GM21576 (cell line): Measurements from ENCODE around the gene ITGB3.
A peak's percentile ranks its signal among the peaks of the same experiment; 100 is the strongest.
"Not testable (repeated sequence)": the region's sequence is repeated elsewhere in the genome, so short reads cannot be mapped to it uniquely, and the experiment has no call there.

Experiments
- ATAC-seq: cut with Tn5 transposase; IDR thresholded peaks from one replicate; pipeline ENCODE4 v1.9.1; 2021; ENCODE audit warnings: mild to moderate bottlenecking, moderate library complexity; ENCODE audit not compliant: unreplicated experiment

Gene ITGB3

DNA sequence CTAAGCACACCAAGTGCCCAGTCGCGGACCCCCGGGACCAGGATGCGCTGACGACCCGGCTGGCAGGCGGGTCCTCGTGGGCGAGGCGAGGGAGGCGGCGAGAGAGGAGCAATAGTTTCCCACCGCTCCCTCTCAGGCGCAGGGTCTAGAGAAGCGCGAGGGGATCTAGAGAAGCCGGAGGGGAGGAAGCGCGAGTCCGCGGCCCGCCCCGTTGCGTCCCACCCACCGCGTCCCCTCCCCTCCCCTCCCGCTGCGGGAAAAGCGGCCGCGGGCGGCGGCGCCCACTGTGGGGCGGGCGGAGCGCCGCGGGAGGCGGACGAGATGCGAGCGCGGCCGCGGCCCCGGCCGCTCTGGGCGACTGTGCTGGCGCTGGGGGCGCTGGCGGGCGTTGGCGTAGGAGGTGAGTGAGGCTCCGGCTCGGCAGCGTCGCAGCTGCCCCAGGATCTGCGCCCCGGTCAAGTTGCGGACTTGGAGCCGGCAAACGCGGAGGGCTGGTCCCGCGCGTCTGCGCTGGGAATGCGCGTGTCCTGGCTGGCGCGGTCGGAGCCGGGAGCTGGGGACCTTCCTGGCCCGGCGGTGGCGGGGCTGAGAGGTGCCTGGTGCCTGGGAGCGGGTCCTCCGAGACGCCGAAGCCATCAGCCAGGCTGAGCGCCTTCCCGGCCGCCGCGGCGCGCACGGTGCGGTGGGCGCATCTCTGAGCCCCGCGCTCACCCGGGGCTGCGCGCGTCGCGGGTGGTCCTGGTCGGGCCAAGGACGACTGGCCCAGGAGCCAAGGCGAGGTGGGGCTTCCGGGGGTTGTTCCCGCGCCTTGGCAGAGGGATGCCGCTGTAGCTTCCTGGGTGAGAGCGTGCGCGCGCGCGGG, at the start of gene ITGB3:
ITGB3 (plus strand) TSS at position 287 of the 862 bp plus-strand sequence; CDS start at position 322, 35 bp downstream.
- peak; percentile 80 for ATAC-seq

DNA sequence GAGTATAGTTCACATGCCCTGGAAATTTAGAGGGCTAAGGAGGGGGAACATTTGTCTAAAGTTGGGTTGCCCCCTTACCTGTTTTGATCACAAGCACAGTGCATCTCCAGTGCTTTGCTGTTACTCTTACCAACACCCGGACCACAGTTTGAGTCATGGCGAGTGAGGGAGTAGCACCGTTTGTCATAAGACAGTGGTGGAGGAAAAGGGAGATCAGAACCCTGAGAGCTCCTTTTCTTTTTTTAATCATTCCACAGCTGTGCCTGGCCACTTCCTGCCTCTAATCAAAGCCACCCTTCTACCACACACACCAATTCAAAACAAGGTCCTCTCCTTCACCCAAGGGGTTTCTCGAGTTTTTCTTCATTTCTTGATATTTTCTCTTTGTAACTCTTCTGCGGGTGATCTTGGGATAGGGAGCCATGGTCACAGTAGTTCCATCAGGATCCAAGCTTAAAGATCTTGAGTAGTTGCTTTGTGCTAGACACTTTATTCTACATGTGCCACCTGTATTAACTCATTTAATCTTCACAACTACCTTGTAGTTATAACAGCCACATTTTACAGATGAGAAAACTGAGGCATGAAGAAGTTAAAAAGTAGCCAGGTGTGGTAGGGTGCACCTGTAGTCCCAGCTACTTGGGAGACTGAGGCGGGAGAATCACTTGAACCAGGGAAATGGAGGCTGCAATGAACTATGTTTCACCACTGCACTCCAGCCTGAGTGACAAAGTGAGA, 49.5 kb upstream of the ITGB3 start:
- no peak for ATAC-seq

DNA sequence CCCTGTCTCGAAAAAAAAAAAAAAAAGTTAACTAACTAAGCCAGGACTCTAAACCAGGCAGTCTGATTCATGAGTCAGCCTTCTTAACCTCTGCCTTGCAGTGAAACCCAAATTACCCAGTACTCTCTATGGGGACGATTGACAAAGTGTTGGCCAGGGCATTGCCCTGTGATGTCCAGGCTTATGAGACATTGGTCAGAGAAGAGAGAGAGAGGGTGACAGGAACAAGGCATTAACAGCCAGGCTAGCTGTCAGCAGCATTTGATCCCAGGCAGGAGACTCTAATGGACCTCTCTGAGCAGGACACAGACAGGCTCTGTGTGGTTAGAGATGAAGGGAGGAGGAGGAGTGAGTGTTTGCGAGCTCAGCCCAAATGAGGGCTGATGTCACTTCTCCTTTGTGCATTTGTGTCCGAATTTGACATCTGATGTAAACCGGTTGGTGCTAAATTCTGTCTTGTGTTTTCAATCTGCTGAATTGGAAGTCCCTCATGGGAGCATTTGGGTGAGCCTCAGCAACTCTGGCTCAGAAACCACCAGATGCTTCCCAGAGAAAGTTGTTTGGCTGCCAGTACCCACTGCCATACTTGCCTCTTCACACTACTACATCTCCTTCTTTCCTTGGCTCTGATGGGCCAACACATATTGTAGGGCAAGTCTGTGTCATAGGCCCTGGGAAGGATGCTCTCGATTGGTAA, 48.8 kb upstream of the ITGB3 start:
- ATAC-seq = peak; percentile 50

- peak; percentile 47 for ATAC-seq
Observed at GRCh38 chr17:47205419-47205963, 48.1 kb upstream of the ITGB3 start.

DNA sequence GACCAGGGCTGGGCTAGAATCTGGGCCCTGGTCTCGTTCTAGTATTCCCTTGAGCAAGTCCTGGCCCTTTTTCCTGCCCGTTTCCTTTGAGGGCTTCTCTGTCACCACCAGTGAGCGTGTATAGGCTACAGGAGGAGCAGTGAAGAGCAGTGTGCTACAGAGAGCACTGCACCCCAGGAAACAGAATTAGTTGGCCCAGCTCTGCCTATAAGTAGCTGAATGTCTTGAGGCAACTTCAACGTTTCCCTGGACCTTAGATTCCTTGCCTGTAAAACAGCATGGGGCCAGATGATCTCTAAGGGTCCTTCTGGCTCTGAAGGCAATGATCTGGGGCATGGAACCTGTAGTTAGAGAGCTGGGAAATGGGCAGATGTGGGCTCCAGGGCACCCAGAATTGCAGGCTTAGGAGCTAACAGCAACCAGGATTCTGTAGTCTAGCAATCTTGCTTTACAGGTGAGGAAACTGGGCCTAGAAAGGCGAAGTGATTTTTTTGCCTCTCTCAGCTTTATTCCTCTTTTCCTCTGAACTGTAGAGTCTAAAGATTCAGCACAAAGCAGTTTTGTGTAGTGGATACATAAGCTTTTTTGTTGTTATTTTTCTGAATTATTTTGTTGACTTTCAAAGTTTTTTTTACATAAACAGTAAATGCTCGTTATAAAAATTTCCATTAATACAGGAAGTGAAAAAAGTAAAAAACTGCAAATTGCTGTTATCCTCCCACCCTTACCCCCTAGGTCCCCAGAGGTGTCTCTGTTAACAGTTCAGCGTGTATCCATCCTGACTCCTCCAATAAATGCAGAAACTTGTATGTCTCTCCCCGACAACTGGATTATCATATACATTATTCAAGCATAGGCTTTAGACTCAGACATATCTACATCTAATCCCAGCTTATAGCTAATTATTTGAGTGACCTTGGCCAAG, 46.2 kb upstream of the ITGB3 start:
- no peak for ATAC-seq

DNA sequence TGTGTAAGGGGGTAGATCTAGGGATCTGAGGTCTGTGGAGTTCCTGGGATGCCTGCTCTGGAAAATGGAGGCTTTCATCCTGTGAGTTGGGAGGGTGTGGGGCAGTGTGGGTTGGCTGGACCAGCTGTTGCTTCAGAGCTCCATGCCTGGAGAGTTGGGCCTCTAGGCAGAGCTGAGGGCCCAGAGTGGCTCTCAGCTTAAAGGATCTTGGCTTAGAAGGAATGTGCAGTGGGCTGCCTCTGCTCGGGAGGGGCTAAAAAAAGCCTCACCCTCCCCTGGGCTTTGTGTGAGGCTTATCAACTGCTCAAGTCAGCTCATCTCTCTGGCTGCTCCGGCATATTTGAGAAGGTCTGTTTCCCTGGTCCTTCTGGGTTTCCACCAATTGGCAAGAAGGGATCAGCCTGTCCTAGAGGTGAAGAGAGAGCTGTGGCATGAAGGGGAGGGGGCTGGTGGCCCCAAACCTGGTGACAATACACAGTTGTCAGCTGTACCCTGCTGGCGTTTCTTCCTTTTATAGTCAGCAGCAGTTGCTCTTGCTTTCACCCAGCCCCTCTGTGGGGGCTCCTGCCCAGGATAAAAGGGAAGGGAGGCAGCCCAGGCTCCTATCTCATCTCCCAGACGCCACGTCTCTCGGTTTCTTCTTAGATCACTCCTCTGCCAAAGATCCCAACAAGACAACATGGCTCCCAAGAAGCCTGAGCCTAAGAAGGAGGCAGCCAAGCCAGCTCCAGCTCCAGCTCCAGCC, 44.7 kb upstream of the ITGB3 start, which contains the start of gene MYL4:
MYL4 (plus strand) TSS at position 605 of the 745 bp plus-strand sequence; CDS start at position 680, 75 bp downstream.
- no peak for ATAC-seq

DNA sequence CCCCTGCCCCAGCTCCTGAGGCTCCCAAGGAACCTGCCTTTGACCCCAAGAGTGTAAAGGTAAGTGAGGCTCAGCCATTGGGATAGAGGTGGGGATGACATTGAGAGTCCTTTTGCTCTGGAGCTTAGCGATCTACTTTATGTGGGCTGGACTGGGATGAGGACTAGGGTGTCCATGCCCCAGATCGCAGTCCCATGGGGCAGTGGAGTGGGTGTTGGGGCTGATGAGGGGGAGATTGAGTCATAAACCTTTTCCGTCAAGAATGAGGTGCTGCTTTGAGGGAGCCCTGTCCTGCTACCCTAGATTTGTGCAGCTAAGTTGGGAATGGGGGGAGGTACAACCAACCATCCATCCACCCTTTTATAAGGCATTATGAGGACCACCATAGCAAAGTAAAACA, 44.1 kb upstream of the ITGB3 start:
- no peak for ATAC-seq

DNA sequence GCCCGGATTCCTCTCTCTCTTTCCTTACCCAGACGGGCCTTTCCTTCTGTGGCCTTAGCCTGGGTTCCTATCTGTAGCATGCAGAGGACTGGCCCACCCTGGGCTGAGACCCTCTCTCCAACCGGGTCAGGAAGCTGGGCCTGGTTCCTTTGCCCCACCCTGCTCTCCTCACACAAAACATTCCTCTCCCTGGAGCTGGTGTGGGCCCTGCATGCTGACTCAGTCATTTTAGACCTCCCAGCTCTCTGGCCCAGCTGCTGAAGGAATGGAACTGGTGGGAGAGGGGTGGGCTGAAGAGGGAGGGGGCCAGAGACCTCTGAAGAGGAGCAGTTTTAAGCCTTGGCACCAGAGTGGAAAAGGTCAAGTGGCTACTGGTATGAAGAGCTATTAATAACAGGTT, 43.5 kb upstream of the ITGB3 start:
- ATAC-seq = no peak

GRCh38 chr17:47210779-47211178, 42.8 kb upstream of the ITGB3 start:
- no peak for ATAC-seq

DNA sequence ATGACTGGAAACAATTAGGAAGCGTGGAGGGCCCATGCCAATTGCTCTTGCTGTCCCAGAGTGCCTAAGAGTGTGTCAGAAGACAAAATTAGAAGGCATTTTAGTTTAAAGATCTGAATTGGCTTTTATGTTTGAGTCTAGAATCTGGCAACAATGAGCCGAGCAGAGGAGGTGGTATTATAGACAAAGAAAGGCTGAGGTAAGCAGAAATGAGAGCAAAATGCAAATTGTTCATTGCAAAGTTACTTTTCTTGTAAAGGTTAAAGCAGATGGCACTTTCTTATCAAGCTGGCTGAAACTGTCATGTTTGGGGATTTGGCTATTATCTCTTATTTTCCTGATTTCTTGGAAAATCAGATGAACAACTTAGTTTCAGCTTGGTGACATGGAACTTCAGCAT, 41.2 kb upstream of the ITGB3 start:
- no peak for ATAC-seq

DNA sequence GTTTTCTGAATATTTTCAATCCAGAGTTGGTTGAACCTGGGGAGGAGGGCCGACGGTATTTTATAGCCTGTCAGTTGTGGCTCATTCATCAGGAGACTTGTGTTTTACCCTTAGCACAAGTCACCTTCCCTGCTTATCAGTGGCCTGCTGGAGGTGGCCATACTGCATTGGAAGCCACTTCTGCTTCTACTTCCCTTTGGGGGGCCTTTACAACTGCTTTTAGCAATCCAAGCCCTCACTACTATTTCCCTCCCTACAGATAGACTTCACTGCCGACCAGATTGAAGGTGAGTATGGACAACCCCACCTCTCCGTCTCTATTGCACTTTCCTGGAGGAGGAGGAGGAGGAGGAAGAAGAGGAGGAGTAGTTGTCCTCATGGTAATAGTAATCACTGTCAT, 40.1 kb upstream of the ITGB3 start:
- no peak for ATAC-seq

- ATAC-seq = no peak
Observed at GRCh38 chr17:47214931-47215330, 38.7 kb upstream of the ITGB3 start.

DNA sequence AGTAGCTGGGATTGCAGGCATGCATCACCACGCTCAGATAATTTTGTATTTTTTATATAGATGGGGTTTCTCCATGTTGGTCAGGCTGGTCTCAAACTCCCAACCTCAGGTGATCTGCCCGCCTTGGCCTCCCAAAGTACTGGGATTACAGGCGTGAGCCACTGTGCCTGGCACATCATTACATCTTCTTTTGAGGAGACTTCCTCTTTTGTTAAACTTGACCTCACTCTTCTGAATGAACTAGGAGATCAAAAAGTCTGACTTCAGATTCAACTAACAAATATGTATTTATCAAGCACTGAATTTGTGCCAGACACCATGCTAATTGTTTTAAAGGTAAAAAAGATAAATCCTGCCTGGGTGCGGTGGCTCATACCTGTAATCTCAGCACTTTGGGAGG, 36.8 kb upstream of the ITGB3 start:
- ATAC-seq = not testable (repeated sequence)

GRCh38 chr17:47217279-47217678, 36.3 kb upstream of the ITGB3 start:
- ATAC-seq = not testable (repeated sequence)

GRCh38 chr17:47218896-47219430, 34.7 kb upstream of the ITGB3 start:
- ATAC-seq = no peak

DNA sequence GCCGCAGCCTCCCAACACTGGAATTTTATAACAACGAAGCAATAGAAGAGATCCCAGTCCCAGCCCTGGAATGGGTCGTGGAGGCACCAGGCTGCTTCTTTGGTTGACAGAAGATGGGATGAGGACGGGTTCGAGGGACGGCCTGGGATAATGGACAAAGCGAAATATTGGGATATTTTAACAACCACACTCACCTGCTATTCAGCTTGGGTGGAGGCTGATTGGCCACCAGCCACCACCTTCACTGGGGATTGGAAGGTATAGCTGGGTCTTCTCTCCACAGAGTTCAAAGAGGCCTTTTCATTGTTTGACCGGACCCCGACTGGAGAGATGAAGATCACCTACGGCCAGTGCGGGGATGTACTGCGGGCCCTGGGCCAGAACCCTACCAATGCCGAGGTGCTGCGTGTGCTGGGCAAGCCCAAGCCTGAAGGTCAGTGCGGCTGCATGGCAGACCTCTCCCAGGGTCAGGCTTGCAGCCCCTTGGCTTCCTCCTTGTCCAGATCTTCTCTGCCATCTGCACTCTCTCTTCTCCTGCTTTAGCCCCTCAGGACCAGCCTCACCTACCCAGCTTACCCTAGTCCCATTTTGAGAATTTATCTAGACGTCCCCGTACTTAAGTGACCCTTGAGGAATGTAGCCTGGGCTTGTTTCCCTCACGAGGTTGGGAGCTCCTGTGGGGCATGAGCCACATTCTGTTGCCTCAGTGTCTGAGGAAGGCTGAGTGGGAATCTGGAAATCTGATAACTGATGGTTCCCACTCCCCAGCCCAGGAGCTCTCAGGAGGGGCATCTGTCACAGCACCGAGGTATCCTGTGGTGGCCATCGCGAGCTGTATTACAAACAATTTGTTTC, 33.8 kb upstream of the ITGB3 start:
- ATAC-seq = no peak

- ATAC-seq = no peak
Observed at GRCh38 chr17:47220531-47220999, 33.1 kb upstream of the ITGB3 start.

DNA sequence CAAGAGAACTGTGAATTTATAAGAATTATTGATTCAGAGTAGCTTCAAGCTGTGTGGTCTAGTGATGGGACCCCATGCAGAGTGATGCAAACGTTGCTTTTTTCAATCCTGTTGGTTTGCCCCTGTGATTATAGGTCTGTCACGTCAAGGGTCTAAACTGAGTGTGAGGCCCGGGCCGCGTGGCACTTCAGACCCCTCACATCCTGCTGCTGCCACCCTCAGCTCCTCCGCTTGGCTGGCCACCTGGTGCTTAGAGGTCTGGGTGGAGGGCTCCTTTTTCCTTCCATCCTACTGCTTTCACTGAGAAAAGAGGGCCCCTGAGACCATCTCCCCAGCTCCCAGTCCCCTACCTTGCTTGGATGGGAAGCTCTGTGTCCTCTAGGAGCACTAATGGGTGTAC, 32.5 kb upstream of the ITGB3 start:
- no peak for ATAC-seq
